T-helper 9 cell (primary cell): Measurements from ENCODE around the gene ADISSP.
A peak's percentile ranks its signal among the peaks of the same experiment; 100 is the strongest.

Source experiments
- DNase-seq: peaks from one replicate; pipeline ENCODE4 v3.0.0-alpha.2; 2020

ADISSP gene

DNA sequence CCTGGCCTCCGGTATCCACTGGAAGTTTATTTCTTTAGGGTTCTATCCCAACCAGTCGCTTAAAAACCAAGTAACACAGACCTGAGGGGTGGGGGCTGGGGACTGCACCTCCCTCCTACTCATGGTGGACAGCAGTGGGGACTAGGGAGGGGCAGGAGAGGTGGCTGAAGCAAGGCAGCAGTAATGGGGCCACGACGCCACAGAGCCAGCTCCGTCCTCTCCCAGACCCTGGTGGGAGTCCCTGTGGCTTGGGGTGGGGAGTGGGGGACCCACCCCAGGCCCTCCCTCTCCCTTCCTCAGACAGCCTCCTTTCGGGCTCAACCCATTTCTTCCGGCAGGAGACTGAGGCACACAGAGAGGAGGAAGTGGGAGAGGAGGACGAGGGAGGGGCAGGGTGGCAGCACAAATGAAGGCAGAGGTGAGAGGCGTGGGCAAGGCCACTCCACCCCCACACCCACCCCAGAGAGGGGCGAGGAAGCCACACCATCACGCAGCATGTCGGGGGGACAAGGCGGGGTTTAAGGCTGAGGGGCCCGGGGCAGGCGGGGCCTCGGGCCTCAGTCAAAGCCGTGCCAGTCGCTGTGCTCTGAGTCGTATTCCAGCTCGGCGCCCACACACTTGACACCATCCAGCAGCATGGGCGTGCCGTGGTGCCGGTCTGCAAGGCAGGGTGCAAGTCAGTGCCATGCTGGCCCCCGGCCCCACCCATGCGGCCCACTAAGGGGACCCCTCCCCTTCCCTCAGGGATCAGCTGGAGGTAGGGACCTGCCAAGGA is 13.9 kb downstream of the ADISSP start:
- no peak for DNase-seq

DNA sequence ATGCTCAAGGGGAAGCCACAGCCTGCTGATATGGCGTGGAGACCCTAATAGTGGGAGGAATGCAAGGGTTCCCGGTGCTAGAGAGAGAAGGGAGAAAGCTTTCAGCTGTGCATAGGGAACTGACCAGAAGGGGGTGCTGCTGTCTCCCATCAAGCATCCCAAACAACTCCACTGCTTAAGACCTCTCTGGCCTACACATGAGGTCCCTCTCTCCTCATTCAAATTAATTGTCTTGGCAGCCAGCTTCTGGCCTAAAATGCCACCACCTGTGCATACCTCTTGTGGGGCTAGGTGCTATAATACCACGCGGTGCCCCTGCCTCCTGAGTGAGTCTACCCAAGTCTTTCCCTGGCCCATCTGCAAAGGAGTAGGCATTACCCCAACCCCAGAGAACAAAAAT is 14.5 kb downstream of the ADISSP start:
- DNase-seq = peak; percentile 47

GRCh38 chr20:3752386-3752759 is 15.2 kb downstream of the ADISSP start:
- DNase-seq = no peak

- peak; percentile 28 for DNase-seq
These were observed 15.7 kb downstream of the ADISSP start for GRCh38 chr20:3751675-3752385.

GRCh38 chr20:3751305-3751674 is 16.3 kb downstream of the ADISSP start:
- DNase-seq = no peak

DNA sequence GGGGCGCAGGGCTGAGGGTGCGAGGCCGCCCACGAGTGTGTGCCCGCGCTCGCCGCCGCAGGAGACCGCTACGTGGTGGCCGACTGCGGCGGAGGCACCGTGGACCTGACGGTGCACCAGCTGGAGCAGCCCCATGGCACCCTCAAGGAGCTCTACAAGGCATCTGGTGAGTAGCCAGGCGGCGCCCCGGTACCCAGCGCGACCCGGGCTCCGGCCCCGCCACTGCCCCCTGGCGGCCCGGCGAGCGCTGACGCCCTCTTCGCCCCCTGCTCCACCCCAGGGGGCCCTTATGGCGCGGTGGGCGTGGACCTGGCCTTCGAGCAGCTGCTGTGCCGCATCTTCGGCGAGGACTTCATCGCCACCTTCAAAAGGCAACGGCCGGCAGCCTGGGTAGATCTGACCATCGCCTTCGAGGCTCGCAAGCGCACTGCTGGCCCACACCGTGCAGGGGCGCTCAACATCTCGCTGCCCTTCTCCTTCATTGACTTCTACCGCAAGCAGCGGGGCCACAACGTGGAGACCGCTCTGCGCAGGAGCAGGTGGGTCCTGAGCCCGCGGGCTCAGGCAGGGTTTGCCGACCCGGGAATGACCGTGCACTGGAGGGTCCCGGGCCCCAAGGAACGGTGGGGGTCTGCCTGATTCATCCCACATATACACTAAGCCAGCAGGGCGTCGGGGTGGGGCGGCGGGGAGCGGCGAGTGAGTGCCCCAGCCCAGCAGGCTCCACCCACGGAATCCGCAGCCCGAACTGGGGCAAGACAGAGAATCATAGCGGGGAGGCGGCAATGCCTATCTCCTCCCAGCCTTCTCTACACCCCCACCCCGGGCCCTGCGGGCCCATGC is 17.6 kb downstream of the ADISSP start:
- no peak for DNase-seq

- DNase-seq = no peak
These were observed 18.4 kb downstream of the ADISSP start for GRCh38 chr20:3749087-3749688.

DNA sequence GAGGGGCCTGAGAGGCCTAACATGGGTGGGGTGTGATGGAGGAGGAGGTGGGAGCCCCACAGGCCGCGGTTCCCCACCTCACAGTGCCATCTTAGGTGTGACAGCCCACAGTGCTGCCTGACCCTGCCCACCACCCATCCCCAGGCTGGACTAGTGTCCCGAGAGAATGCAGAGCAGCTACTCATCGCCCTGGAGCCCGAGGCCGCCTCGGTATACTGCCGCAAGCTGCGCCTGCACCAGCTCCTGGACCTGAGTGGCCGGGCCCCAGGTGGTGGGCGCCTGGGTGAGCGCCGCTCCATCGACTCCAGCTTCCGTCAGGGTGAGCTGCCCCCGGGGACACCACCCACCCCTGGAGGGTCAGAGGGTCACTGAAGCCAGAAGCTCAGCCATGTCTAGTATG is 19.5 kb downstream of the ADISSP start:
- DNase-seq = no peak

DNA sequence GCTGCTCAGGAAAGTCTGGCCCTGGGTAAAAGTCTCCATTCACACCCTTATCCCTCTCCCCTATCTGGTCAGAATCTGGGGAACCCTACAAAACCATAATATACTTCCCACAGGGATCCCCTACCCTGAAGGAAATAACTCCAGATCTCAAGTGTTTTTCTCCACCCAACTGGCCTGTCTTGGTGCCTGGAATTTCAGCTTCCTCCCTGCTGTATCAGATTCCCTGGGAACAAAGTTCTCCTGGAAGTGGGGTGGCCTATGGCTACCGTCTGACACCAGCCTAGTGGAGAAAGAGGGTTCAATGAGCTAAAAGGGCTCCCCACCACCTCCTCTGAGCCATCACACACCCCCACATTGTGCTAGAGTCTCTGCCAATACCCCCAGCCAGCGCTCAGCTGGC is 20.1 kb downstream of the ADISSP start:
- DNase-seq = no peak

DNA sequence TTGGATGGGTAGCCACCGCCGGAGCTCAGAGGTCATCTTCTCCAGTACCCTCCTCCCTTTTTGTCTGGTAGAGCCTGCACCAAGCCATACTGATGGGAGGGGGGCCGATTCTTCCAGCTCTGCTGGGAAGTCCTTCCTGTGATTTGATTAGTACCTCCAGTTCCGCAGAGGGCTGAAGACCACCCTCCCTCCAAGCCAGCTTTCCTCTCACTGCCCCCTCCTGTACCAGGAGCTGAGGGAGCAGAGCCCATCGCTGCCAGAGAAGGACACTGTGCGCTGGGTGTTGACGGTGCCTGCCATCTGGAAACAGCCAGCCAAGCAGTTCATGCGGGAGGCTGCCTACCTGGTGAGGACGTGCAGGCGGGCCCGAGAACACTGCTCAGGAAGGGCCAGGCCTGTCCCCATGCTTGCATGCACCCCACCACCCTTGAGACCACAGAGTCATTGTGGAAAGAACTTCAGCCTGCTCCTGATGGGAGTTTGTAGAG is 21.8 kb downstream of the ADISSP start:
- DNase-seq = no peak

- DNase-seq = peak; percentile 72
These were observed 22.5 kb downstream of the ADISSP start for GRCh38 chr20:3744806-3745685.

- DNase-seq = no peak
These were observed 23.5 kb downstream of the ADISSP start for GRCh38 chr20:3744037-3744436.

DNA sequence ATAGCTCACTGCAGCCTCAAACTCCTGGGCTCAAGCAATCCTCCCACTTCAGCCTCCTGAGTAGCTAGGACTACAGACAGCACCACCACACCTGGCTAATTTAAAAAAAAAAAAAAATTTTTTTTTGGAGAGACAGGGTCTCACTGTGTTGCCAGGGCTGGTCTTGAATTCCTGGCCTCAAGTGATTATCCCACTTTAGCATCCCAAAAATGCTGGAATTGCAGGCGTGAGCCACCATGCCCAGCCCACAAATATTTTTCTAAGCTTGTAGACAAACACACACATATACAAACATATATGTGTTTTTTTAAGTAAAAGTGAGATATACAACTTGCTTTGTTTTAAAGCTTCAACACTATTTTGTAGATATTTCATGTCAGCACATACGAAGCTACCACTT is 24.3 kb downstream of the ADISSP start:
- DNase-seq = no peak

- DNase-seq = no peak
These were observed 25.6 kb downstream of the ADISSP start for GRCh38 chr20:3741836-3742458.

DNA sequence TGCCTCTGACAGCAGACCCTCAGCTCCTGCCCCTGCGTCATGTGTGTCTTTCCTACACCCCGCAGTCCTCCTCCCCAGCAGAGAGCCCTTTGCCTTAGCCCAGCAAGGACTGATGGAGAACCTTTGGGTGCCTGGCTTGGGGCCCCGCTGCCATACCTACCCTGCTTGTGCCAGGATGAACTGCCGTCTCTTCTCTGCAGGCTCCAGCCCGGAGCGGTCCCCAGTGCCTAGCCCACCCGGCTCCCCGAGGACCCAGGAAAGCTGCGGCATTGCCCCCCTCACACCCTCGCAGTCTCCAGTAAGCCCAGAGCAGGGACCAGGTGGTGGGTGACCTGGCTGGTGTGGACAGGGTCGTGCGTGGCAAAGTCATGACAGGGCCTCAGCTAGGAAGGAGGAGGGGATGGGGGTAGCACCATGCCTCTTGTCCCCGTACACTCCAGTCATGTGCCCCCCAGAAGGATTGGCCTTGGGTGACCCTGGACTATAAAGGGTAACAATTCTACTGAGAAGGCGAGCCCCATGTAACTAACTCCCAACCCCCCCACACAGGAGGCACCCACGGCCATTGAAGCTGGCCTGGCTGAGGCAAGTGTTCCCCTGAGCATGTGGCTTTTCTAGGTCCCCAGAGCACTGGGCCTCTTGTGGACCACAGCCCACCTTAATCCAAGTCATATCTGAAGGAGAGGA is 26.8 kb downstream of the ADISSP start:
- DNase-seq = no peak

DNA sequence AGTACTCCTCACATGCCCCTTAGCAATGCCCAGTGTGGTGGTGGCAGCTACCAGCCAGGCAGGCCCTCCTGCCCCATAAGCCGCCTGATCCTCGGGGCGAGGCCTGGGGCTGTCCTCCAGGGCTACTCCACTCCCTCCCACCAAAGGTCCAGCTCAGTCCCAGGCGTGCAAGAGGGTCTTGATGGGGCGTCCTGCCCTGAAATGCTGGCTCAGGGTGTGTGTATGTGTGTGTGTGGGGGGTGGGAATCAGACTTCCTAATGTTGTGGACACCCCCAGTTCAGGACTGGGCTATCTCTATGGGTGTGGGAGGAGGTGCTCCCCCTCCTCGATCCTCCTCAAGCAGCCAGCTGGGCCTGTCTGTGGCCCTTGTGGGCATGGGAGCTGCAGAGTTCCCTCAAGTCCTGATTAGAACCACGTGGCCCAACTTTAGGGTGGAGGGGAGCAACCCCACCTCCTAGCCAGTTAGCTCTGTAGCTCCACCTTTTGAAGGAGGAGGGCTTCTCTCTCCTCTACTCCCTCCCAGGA is 27.6 kb downstream of the ADISSP start:
- no peak for DNase-seq

GRCh38 chr20:3739054-3739925 is 28.3 kb downstream of the ADISSP start:
- DNase-seq = no peak

- DNase-seq = no peak
These were observed 29.2 kb downstream of the ADISSP start for GRCh38 chr20:3738111-3739053.
